ENCODE data around the gene DPH1.
A peak's percentile ranks its signal among the peaks of the same experiment; 100 is the strongest.

DNA sequence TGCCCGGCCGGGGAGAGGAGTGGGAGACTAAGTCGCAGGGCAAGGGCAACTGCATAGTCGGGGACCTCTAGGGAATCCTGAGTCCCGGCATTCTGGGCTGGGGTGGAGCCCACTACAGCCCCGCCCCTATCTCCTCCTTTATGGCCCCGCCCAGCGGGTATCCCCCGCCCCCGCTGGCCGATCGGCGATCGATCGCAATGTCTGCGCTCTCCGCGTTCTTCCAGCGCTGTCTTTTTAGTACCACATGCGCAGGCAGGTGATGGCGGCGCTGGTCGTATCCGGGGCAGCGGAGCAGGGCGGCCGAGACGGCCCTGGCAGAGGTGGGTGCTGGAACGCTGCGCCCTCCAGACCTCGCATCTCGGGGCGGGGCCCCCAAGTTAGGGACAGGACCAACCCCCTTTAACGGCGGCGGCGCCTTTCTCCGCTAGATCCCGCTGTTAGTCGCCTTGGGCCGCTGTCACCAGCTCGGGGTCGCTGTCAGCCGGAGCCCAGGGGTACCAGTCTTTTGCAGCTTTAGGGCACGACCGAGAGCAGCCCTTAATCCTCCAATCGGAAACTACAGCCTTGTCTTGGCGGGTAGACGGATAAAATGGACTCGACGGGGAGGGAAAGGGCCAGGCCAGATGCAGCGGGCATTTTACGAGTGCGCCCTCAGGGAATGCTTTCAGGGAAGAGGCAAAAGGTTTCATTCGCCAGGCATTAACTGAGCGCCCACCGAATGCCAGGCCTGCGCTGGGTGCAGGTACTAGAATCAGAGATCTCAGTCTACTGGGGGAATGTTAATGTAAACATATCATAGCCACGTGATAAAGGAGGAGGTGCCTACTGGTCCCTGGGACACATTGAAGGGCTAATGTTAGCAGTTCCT lies at the start of gene DPH1:
- TF ChIP-seq, protein P1, sequence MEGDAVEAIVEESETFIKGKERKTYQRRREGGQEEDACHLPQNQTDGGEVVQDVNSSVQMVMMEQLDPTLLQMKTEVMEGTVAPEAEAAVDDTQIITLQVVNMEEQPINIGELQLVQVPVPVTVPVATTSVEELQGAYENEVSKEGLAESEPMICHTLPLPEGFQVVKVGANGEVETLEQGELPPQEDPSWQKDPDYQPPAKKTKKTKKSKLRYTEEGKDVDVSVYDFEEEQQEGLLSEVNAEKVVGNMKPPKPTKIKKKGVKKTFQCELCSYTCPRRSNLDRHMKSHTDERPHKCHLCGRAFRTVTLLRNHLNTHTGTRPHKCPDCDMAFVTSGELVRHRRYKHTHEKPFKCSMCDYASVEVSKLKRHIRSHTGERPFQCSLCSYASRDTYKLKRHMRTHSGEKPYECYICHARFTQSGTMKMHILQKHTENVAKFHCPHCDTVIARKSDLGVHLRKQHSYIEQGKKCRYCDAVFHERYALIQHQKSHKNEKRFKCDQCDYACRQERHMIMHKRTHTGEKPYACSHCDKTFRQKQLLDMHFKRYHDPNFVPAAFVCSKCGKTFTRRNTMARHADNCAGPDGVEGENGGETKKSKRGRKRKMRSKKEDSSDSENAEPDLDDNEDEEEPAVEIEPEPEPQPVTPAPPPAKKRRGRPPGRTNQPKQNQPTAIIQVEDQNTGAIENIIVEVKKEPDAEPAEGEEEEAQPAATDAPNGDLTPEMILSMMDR (IDR thresholded peaks at IDR 0.05) = peak in 1 of 7 experiments; percentile 18
- peak; percentile 71 to 93 (median 87) for TF ChIP-seq POLR2AphosphoS5 (IDR thresholded peaks at IDR 0.05)
- no peak for TF ChIP-seq POLR2A (IDR thresholded peaks at IDR 0.05)
